ENCODE measurements around the gene APBA2.

Gene APBA2

GRCh38 chr15:29106551-29107290 lies 220.9 kb downstream of the APBA2 start (continued):
- TF ChIP-seq, protein P1, sequence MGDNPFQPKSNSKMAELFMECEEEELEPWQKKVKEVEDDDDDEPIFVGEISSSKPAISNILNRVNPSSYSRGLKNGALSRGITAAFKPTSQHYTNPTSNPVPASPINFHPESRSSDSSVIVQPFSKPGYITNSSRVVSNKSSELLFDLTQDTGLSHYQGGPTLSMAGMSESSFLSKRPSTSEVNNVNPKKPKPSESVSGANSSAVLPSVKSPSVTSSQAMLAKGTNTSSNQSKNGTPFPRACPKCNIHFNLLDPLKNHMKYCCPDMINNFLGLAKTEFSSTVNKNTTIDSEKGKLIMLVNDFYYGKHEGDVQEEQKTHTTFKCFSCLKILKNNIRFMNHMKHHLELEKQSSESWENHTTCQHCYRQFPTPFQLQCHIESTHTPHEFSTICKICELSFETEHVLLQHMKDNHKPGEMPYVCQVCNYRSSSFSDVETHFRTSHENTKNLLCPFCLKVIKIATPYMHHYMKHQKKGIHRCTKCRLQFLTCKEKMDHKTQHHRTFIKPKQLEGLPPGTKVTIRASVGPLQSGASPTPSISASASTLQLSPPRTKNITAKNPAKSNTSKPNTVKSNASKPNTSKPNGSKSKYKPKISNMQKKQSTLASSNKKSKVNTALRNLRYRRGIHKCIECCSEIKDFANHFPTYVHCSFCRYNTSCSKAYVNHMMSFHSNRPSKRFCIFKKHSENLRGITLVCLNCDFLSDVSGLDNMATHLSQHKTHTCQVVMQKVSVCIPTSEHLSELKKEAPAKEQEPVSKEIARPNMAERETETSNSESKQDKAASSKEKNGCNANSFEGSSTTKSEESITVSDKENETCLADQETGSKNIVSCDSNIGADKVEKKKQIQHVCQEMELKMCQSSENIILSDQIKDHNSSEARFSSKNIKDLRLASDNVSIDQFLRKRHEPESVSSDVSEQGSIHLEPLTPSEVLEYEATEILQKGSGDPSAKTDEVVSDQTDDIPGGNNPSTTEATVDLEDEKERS (tag by site-specific recombination; IDR thresholded peaks at IDR 0.05) = no peak
- TF ChIP-seq ZNF501 (tag by site-specific recombination; IDR thresholded peaks at IDR 0.05) (no peak), ZNF10 (tag by site-specific recombination; IDR thresholded peaks at IDR 0.05) (no peak), ZNF561 (tag by site-specific recombination; IDR thresholded peaks at IDR 0.05; ENCODE audit: borderline replicate concordance) (no peak), ZNF660 (tag by site-specific recombination; IDR thresholded peaks at IDR 0.05) (no peak), ZNF311 (tag by site-specific recombination; IDR thresholded peaks at IDR 0.05; ENCODE audit: borderline replicate concordance) (no peak), ZNF623 (tag by site-specific recombination; IDR thresholded peaks at IDR 0.05) (no peak), ZSCAN23 (tag by site-specific recombination; IDR thresholded peaks at IDR 0.05) (no peak), ZNF548 (tag by site-specific recombination; IDR thresholded peaks at IDR 0.05) (no peak), ZNF518A (tag by site-specific recombination; conservative IDR thresholded peaks at IDR 0.05; ENCODE audit: low read depth) (no peak), ZNF449 (tag by site-specific recombination; IDR thresholded peaks at IDR 0.05) (no peak), ZNF416 (tag by site-specific recombination; IDR thresholded peaks at IDR 0.05) (no peak)

- POLR2A ChIA-PET = no interaction called here
- CTCF ChIA-PET = interaction anchor here (0.6 kb wide), 1 partner anchor 33 kb away, joined by 3 read pairs; no protein-coding TSS in a partner anchor
- H3K27ac ChIP-seq (ENCODE audit: extremely low read depth, low read depth, low read length) = no peak overlapping the region
- H3K36me3 ChIP-seq (ENCODE audit: control insufficient read depth in 2 of 2, insufficient read depth in 1 of 2, low read length in 2 of 2) = peaks cover 0 to 3% of the 10 kb centered on the region in 2 experiments; a peak in 2 of 3 replicates
- H3K4me3 ChIP-seq (ENCODE audit: low read depth, low read length) = no peak overlapping the region
- H3K4me1 ChIP-seq (ENCODE audit: control insufficient read depth, insufficient read depth, low read length) = no peaks in the 10 kb centered on the region
- H3K9me3 ChIP-seq (ENCODE audit: control insufficient read depth, insufficient read depth, low read depth, low read length) = no peaks in the 10 kb centered on the region
- TF ChIP-seq ZNF202 (tag by site-specific recombination; IDR thresholded peaks at IDR 0.05; ENCODE audit: borderline replicate concordance) (no peak), ZNF169 (tag by site-specific recombination; IDR thresholded peaks at IDR 0.05) (no peak), ZNF394 (tag by site-specific recombination; IDR thresholded peaks at IDR 0.05; ENCODE audit: borderline replicate concordance) (no peak), ZNF624 (tag by site-specific recombination; IDR thresholded peaks at IDR 0.05) (no peak), IKZF3 (tag by site-specific recombination; IDR thresholded peaks at IDR 0.05) (no peak), ZNF521 (tag by site-specific recombination; IDR thresholded peaks at IDR 0.05) (no peak), FEZF1 (tag by site-specific recombination; IDR thresholded peaks at IDR 0.05) (no peak)
Measured at GRCh38 chr15:29107291-29107890, 221.6 kb downstream of the APBA2 start.
